Measurements from ENCODE around the gene FILIP1L. TPM values are rescaled to one million over a fixed set of nuclear protein-coding genes. Genes with fewer than 3 reads are reported as not detected.
A peak's percentile ranks its signal among the peaks of the same experiment; 100 is the strongest.

The FILIP1L gene
- total and polyA plus RNA-seq, 2 of the 4 experiments (the other 2 are of a cell fraction) = 11.5 to 19.9 TPM

GRCh38 chr3:100088735-100089368 is 25.4 kb downstream of the FILIP1L start:
- no peak overlapping the region for H2AFZ ChIP-seq (replicated peaks; ENCODE audit: low read length, poor library complexity)
- ATAC-seq (ENCODE audit: low read depth) (no peak), DNase-seq (no peak)
- no peak overlapping the region for H2BK120ac ChIP-seq (ENCODE audit: low read depth, low read length)
- H2AK9ac ChIP-seq (replicated peaks; ENCODE audit: low read depth, low read length, poor library complexity) = no peak overlapping the region
- H4K8ac ChIP-seq (ENCODE audit: low read depth in 2 of 2, low read length in 2 of 2) = no peak overlapping the region
- no peak overlapping the region for H3K9ac ChIP-seq (ENCODE audit: low read depth, low read length)
- no peak overlapping the region for H4K5ac ChIP-seq (ENCODE audit: low read depth, low read length)
- no peak overlapping the region for H3K4me3 ChIP-seq (ENCODE audit: insufficient read depth, low read depth, low read length)
- H3K27me3 ChIP-seq (ENCODE audit: control insufficient read depth, insufficient read depth, low read length) = no peaks in the 10 kb centered on the region
- 0 out of 4 replicates have a peak, but pooled peaks cover 0 to 4% of the 10 kb centered on the region in 2 experiments for H3K79me1 ChIP-seq (ENCODE audit: low read depth in 1 of 2, low read length in 2 of 2)
- H2BK20ac ChIP-seq (ENCODE audit: low read depth, low read length) = no peak overlapping the region
- peak overlapping the region; percentile 29; the same call in 1 of the 2 replicates for H3K4me2 ChIP-seq (ENCODE audit: low read depth, low read length)
- in situ Hi-C loops (cut with MboI; ENCODE audit: low sequenced_read_pairs) = no loop called here
- no peaks in the 10 kb centered on the region for H3K9me3 ChIP-seq (ENCODE audit: control insufficient read depth, insufficient read depth, low read length)
- CTCF ChIA-PET = interaction anchor here (0.6 to 1.2 kb wide), 3 partner anchors 15 to 1656 kb away, joined by 3 to 5 read pairs (median 4); no protein-coding TSS in a partner anchor
- POLR2A ChIA-PET (ENCODE audit: unreplicated experiment) = interaction anchor here (0.7 to 1.5 kb wide), 3 partner anchors 11 to 25 kb away, joined by 3 read pairs; no protein-coding TSS in a partner anchor
- H3K36me3 ChIP-seq (ENCODE audit: control insufficient read depth, insufficient read depth, low read length) = no peaks in the 10 kb centered on the region
- WGBS, 2 experiments (ENCODE audit: extremely low coverage in 2 of 2, insufficient read length in 1 of 2) = no CpG with 5 or more reads among the region's 2 CpGs
- no peak overlapping the region for H3K56ac ChIP-seq (ENCODE audit: extremely low read depth, insufficient read depth, low read length)
- dilution Hi-C loops (cut with HindIII; ENCODE audit: low sequenced_read_pairs, unreplicated experiment) = no loop called here
- intact Hi-C loops (cut with micrococcal nuclease) = no loop called here
- no peaks in the 10 kb centered on the region for H4K20me1 ChIP-seq (ENCODE audit: insufficient read depth, low read length)
- H2AK5ac ChIP-seq (ENCODE audit: low read depth, low read length) = no peak overlapping the region
- H3K4ac ChIP-seq (ENCODE audit: low read depth, low read length) = no peak overlapping the region
- H4K91ac ChIP-seq (ENCODE audit: insufficient read depth, low read depth, low read length) = no peak overlapping the region
- TF ChIP-seq FOS (IDR thresholded peaks at IDR 0.05; ENCODE audit: low read depth, low read length) (0 out of 2 replicates have a peak, but pooled peaks have one; percentile 2), CTCF (conservative IDR thresholded peaks at IDR 0.05; ENCODE audit: low read depth, low read length) (no peak)
- H3K9me1 ChIP-seq (ENCODE audit: insufficient read depth, low read length) = peaks cover 7% of the 10 kb centered on the region; the same call in 1 of the 2 replicates
- BruUV-seq (replicated peaks) = no TSS peak
- no peak overlapping the region for H2BK5ac ChIP-seq (ENCODE audit: low read depth, low read length, poor library complexity, severe bottlenecking)
- H3K18ac ChIP-seq (ENCODE audit: low read depth, low read length) = peak overlapping the region; percentile 54; the same call in 1 of the 2 replicates
- no peak overlapping the region for H3K14ac ChIP-seq (replicated peaks; ENCODE audit: low read depth, low read length)
- no peak overlapping the region for H3K23ac ChIP-seq (ENCODE audit: low read depth, low read length)
- H2BK15ac ChIP-seq (ENCODE audit: low read depth, low read length) = no peak overlapping the region
- H3K4me1 ChIP-seq (ENCODE audit: control insufficient read depth, insufficient read depth, low read length) = peaks cover 8% of the 10 kb centered on the region
- no peak overlapping the region for H3K27ac ChIP-seq (ENCODE audit: insufficient read depth, low read length)

All from IMR-90 (cell line).